ENCODE data around the gene MARCHF10.

DNA sequence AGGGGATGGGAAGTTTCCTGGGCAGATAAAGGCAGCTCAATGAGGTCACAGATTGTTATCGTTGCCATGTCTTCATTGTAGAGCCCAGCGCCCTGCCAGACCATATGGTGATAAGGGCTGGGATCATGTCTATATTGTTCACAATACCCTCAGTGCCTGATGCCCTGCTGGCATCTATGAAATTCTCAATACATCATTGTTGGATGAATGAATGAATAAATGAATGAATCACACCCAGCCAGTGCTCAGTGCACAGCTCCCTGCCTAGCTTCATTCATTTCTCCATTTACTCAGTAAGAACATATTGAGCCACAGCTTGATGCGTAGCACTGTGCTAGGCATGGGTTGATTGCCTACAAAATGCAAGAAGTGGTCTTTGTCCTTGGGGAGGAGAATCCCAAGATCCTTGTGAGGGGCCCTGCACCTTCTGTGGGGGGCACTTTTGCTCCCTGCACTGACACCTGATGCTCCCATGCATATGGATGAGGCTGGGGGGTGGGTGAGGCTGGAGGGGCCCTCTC is 150.9 kb downstream of the MARCHF10 start:
- TF ChIP-seq, protein P1, sequence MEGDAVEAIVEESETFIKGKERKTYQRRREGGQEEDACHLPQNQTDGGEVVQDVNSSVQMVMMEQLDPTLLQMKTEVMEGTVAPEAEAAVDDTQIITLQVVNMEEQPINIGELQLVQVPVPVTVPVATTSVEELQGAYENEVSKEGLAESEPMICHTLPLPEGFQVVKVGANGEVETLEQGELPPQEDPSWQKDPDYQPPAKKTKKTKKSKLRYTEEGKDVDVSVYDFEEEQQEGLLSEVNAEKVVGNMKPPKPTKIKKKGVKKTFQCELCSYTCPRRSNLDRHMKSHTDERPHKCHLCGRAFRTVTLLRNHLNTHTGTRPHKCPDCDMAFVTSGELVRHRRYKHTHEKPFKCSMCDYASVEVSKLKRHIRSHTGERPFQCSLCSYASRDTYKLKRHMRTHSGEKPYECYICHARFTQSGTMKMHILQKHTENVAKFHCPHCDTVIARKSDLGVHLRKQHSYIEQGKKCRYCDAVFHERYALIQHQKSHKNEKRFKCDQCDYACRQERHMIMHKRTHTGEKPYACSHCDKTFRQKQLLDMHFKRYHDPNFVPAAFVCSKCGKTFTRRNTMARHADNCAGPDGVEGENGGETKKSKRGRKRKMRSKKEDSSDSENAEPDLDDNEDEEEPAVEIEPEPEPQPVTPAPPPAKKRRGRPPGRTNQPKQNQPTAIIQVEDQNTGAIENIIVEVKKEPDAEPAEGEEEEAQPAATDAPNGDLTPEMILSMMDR (IDR thresholded peaks at IDR 0.05): no peak
- TF ChIP-seq EP300 (IDR thresholded peaks at IDR 0.05) (no peak), POLR2A (IDR thresholded peaks at IDR 0.05) (no peak)

Measured in ovary (tissue), 3 donors.